NCI-H345 treated with DMSO at 0.1 percent for 48 hours (cell line): ENCODE measurements around the gene RBSN.
A peak's percentile ranks its signal among the peaks of the same experiment; 100 is the strongest.

ENCODE experiments used
- DNase-seq: peaks from one replicate; lab custom pipeline; 2025; ENCODE audit not compliant: unreplicated experiment; lab: John Stamatoyannopoulos, UW

Gene RBSN

DNA sequence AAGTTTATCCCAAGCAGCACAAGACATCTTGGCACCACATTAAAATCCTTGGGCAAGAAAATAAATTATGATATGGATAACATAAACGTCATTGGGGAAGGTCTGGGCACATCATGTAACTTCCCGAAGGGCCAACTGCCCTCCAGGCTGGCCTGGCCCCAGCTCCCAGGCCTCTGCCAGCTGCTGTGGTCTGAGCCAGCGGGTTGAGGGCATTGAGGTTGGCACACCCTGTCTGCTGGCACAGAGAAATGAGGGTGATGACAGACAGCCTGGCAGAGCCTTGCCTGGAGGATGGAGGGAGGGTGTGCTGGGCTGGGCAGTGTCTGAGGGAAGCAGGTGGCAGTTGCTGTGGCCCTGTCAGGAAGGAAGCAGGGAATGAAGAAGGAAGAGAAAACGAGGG lies 3.3 kb upstream of the RBSN start:
- no peak for DNase-seq

DNA sequence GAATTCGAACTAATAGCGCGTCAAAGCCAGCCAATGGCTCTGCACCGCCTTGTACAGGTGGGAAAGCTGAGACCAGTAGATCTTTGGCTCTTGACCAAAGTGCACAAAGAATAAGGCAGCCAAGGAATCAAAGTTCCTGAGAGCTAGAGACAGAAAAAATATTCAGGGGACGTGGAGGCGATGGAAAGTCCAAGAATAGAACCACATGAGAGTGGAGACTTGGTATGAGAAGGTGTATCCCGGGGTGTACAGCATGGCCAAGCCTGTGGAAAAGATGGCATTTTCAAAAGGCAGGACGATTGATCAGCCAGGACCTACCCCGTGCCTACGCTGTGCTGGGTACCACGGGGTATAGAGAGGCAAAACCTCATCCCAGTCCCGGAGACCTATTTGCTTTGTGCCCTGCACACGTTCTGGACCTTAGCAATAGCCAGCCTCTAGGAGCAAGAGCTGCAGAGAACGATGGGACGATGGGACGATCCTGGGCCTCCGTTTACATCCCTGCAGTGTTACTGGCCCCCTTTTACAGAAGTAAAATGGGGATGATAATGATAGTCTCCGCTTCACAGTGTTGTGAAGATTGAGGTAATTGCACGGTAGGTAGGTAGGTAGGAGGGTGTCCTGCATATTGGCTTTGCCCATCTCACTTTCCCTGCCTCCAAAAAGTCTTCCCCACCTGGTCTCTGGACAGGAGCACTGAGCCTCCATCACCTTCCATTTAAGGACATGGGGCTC lies 583 bp upstream of the RBSN start:
- no peak for DNase-seq

DNA sequence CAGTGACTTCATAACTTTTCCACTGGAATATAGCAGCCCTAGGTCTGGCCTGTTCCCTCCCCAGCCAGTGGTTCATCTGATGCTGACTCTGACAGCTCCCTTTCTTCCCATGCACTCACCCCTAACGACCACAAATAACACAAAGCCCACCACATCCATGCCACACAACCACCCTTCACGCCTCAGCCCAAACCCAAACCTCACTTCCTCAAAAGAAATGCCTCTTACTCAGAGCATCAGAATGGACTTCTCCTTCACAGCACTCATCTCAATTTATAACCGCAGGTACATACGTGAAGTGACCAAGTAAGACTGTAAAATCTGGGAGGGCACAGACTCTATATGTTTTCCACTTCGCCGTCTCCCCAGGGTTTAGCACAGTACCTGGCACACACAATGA lies 1.1 kb downstream of the RBSN start:
- DNase-seq, result no peak

DNA sequence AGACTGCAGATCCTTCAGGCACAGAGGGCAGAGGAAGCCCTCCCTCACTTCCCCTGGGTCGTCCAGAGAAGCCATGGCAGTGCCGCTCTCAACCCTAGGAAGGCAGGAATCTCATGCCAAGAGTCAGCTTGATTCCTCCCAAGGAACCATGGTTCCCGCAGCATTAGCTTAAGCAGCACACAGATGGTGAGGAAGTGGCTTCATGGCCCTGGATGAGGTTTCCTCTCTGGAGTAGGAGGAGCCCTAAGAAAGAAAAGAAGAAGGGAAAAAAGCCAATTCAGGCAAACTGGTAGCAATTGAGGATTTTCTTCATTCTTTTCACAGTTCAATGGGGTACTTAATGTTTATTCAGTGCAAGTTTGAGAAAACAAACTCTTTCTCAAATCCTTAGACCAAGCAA lies 2.9 kb downstream of the RBSN start:
- DNase-seq, result no peak

DNA sequence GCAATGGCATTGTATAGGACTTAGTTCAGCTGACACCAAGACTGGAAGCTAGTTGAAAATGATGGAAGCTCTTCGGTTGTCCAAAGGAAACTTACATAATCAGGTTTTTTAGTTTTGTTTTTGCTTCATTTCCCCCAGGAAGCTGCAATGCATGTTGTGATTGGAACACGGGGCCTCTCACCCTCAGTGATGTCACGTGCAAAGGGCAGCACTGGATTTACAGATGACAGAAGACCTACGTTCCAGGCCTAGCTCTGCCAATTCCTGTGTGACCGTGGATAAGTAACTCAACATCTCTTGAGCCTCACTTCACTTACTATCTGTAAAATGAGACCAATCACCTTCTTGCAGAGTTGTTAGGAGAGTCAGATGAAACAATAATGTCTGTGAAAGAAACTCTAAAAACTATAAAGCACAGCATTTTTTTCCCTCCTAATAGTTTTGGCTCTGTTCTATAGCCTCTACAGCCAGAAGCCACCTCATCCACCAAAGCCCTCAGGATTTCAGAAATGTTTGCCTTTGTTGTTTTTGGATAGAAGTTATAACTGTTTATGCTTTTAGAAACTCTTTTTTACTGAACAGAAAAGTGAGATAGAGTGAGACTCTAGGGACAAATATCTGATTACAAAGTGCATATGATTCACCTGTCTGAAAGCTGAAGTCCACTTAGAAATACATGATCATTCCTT lies 4.6 kb downstream of the RBSN start:
- DNase-seq, result no peak

DNA sequence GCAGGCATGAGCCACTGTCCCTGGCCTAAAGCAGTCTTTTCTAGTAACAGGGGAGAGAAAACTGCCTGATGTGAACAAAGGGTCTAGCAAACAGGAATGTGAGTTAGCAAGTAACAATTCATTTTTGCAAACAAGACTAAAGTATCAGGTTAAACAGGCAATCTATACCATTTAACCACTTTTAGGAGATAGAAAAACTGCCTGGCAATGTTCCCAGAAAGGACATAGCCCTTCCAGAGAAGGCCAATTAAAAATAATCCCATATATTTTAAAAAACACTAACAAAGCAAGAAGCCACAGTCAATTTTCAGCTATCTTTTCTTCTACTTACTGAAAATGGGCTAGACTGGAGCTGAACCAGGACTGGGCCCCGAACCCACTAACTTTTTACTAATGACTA lies 6.3 kb downstream of the RBSN start:
- DNase-seq, result no peak

DNA sequence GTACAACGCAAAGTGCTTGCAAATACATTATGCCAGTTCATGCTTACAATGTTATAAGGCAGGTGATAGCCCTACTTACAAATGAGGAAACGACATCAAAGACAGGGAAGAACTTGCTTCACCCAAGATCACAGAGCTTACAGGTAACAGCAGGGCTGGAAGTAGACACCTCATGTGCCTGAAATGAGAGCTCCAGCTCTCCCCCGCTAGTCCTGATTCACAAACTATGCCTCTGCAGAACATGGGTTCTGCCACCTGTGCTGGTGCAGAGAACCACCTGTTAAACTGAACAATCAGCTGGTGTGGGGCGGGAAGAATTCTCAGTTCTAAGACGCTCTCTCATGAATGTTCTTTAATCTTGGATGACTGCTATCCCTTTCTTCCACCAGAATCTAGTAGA lies 7.4 kb downstream of the RBSN start:
- DNase-seq, result no peak

DNA sequence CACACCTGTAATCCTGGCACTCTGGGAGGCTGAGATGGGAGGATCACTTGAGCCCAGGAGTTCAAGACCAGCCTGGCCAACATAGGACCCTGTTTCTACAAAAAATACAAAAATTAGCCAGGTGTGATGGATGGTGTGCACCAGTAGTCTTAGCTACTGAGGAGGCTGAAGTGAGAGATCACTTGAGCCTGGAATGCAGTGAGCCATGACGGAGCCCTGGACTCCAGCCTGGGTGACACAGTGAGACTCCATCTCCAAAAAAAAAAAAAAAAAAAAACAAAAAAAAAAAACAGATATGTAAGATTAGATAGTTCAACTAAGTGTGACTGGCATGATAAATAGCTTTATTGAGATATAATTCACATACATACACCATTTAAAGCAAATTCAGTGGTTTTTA lies 9.7 kb downstream of the RBSN start:
- no peak for DNase-seq

DNA sequence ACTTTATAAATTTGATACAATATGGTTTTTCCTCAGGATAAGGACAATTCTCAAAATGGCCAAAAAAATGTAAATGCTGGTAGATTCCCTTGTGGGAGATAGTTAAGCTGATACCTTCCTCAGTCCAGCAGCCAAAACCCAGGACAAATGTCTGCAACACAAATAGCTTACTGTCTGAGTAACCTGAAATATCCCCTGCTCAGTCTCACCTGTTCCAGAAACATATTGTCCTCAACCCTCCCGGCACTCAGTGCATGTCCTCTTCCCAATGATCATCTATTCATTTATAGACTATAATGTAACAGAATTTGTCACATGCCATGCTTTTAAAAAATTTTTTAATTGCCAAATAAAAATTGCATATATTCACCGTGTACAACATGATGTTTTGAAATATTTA lies 12.2 kb downstream of the RBSN start:
- DNase-seq, result no peak

DNA sequence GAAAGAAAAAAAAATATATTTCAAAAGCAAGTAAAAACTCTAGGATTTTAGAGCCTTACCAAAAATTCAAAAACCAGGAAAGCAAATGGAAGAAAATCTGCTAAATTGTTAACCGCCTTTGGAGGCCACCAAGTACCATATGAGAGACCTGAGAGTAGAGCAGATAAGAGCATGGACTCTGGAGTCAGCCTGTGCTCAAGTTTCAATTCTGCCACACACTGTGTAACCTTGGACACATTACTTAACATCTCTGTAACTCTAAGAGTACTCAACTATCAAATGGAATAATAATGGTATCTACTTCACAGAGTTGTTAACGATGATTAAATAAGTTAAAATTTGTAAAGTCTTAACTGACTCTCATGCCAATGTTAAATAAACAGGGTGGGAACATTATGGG lies 12.7 kb downstream of the RBSN start:
- no peak for DNase-seq

DNA sequence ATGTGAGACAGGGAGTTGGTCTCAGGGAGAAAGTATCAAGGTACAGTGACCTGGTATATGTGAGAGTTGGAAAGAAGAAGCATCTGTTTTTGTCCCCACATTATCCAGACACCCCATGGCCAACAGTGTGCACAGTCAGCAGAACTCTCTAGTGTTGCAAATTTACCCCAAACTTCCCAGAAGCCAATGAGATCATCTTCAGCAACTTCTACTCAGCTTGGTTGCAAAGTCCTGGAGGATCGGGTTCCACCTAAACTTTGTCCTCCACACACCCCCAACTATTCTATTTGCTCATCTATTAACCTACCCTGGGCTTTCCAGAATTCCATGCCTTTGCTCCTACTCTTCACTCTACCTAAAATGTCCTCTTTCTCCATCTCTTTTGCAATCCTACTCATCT lies 15.7 kb downstream of the RBSN start:
- DNase-seq, result no peak

DNA sequence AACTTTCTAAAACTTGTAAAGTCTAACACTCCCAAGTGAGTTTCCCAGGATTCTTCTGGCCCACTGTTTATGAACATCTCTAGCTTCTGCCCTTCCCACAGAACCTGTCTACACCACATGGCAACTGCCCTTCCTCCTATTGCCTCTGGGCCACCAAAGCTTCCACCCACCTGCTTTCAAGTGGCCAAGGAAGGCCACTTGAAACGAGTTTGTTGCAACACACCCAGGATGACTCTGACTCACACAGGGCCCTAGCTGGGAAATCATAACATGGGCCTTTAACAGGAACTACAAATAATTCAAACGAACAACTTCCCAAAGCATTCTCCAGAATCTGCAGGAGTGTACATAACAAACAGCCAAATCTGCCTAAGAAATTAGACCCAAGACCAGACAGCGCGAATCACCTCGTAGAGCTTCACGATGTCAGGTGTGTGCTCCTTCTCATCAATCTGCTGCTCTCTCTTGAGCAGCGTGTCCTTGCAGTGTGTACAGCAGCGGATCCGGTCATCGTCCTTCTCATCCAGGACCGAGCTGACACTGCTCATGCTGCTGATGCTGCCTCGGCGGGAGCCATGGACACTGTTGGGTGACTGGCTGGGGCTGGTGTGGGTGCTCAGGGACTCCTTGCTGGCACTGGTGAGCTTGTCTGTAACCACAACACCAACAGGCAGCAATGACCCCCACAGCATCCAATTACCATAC lies 16.8 kb downstream of the RBSN start:
- DNase-seq, result no peak

DNA sequence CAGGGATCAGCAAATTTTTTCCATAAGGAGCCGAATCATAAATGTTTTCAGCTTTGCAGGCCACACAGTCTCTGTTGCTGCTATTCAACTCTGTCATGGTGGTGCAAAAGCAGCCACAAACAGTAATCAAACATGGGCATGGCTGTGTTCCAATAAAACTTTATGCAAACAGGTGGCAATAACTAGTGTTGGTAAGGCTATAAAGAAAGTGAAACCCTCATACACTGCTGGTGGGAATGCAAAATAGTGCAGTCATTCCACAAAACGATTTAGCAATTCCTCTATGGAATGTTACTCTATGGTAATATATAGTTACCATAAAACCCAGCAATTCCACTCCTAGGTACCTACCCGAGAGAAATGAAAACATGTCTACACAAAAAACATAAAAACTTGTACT lies 19.9 kb downstream of the RBSN start:
- DNase-seq, result no peak

DNA sequence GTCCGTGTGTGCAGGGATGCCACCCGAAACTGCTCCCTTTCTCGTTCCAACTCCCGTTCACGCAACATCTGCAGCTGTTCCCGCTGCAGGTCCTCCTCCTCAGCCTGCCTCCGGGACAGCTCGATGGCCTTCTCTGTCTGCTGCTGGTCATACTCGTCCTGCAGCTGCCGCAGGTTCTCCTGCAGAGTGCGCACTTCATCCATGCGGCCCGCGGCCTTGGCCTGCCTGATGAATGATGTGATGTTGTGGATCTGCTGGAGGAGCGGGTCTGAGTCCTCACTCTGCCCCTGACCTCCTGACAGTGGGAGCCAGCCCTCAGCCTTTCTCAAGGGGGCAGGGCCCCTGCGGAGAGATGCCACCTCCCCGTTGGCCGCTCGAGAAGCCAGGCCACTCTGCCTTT lies 24.4 kb downstream of the RBSN start:
- DNase-seq, result no peak

DNA sequence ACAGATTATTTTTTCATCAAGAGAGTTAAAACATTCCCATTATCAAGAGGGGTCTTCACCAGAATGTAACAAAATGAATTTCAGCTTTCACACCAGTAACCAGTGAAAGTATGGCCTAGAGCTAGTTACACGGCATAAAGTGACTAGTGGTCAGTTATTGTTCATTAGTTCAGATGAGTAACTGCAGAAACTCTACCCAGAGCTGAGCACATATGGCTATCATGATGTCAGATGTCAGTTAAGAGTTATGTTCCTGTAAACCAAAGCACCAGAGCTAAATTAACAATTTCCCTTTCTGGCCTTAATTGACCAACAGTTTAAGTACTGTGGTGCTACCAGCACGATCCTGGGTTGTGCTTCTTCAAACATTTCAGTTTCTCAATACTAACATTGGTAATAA lies 27.2 kb downstream of the RBSN start:
- DNase-seq, result no peak

DNA sequence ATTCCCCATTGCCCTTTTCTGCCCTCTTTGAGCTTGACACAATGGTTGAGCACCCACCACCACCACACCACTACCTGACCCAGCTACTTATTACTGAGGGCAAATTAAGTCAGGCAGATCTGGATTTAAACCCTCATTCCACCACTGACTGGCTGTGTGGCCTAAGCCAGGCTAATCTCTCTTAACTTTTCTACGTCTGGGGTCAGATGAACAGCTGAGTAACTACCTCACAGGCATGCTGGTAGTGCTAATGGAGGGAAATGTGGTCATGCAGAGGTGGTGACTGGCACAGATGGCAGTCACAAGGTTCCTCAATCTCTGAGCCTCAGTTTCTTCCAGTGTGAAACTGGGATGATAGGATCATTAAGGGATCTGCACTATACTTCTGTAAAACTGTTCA lies 29.5 kb downstream of the RBSN start:
- DNase-seq, result no peak

DNA sequence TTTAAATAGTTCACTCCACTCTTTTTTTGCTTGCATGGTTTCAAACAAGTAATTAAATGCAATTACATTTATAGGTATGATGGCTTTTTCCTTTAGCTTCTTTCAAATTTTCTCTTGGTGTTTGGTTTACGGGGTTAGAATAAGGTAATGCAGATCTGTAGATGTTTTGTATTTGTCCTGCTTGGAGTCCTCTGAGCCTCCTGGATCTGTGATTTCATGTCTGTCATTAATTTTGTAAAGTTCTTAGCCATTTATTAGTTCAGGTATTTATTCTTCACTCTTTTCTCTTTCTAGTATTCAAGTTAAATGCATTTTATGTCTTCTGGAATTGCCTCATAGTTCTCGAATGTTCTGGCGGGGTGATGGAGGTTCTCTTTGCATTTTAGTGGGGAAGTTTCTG lies 32.5 kb downstream of the RBSN start:
- no peak for DNase-seq

DNA sequence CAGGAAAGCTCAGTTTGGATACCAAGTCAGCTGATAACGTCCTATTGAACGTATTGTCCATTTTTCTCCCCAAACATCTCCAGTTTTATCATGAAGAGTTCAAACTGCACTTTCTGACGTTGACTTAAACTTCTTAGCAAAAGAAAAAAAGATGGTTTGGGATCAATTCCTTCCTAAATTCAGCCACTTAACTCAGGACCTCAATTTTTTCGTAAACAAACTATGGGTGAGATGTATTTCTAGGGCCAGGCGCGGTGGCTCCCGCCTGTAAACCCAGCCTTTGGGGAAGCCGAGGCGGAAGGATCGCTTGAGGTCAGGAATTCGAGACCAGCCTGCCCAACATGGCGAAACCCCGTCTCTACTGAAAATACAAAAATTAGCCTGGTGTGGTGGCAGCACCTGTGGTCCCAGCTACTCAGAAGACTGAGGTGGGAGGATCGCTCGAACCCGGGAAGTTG lies 33.4 kb downstream of the RBSN start:
- no peak for DNase-seq

DNA sequence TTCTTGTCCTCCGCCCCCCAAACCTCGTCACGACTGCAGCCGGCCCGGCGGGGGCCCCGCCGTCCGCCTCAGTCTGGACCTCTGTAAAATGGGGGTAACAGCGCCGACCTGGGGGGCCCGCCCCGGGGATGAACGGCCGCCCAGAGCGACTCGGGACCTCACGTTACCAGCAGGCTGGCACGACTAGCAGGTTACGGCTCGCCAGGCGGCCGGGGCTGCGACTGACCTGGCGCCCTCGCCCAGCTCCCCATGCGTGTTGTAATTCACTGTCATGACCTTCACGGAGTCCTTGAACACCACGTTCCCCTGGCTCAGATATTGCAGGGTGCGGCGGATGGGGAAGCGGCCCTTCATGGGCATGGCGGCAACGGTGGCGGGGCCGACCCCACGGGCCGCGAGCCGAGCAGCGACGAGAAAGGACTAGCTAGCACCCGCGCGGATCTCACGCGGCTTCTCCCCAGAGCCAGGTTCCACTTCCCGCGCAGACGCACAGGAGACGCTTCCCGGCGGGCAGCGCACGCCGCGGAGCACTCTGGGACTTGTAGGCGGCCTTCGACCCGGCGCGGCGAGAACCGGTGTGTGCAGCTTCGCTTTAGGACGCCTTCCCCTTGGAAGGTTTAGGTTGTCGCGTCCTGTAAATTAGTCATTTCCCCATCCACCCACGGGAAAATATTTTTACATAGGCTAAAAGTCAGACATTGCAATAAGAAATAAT lies 34.0 kb downstream of the RBSN start, which contains the start of gene MRPS25:
Gene MRPS25 (minus strand): TSS at position 481 of the 715 bp plus-strand sequence. CDS start 121 bp downstream, at position 360.
- peak; percentile 47 for DNase-seq

DNA sequence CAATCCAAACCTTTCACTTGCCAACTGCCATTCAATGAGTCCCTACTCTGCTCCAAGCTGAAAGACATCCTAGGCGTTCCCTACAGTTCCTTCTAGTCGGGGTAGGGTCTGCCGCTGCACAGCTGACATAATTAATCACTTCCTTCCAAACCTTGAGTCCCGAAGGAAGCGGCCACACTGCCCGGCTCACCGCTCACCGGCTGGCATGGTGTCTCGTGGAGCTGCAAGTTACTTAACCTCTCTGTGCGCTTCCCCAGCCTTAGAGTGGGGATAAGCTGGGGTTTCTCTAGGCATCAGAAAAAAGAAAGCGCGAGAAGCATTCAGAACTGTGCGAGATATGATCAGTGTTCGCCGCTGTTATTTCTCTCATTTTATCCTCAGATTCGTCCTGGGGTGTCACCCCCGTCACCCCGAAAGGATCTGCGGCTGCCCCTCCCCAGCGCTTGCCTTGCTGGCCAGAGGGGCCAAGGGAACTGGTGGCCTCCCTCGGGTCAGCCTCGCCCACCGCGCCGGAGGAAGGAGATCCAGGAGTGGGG lies 34.6 kb downstream of the RBSN start:
- DNase-seq, result no peak

DNA sequence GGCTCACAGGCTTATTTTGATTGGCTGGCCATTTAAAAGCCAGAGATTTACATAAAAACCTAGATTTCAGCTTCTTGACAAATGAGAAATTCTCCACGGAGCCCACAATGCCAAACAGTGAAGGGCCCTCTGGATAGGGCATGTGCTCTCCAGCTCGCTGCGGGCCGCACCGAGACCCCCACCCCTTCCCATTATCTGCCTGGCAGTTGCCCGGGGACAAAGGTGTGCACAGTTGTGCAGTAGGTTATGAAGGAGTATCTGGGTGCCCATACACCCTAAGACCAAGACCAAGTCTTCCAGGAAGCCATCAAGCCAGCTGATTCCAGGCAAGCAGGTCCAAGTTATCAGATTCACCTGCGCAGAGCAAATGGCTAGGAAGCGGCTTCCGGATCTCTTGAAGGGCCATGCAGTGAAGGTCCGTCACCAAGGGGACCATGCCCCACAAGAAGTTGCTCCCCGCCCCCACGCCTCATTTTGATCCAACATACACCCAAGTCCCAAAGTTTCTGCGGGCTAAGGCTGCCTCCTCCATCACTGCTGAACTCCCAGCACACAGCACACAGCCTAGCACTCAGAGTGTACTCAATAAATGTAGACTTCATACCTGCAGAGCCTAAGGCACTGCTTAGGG lies 35.2 kb downstream of the RBSN start:
- DNase-seq, result no peak
